Activated T-helper 2 cell treated with anti-CD3 and anti-CD28 coated beads, Interferon-gamma antibody, Interleukin-2, Interleukin-4, amounts not matched to agents 10 μg/mL and 5 μg/mL and 100 μg/mL, durations not matched to agents 14 hours and 24 hours and 36 hours (primary cell): ENCODE measurements around the gene DRD3. TPM values are rescaled to one million over a fixed set of nuclear protein-coding genes. Genes with fewer than 3 reads are reported as not detected.

Source experiments
- DNase-seq: peaks from one replicate; pipeline ENCODE4 v3.0.0; 2021; ENCODE audit warnings: low spot score
- H3K27ac Mint-ChIP-seq: one replicate; pipeline ENCODE4 v1.8.0; 2021; ENCODE audit warnings: mixed read lengths
- H3K27me3 Mint-ChIP-seq: one replicate; pipeline ENCODE4 v1.8.0; 2021; ENCODE audit warnings: low read depth, mixed read lengths
- H3K36me3 Mint-ChIP-seq: one replicate; pipeline ENCODE4 v1.8.0; 2021; ENCODE audit warnings: low read depth, mixed read lengths
- H3K4me1 Mint-ChIP-seq: one replicate; pipeline ENCODE4 v1.8.0; 2021; ENCODE audit warnings: low read depth, mixed read lengths
- H3K4me3 Mint-ChIP-seq: one replicate; pipeline ENCODE4 v1.8.0; 2021; ENCODE audit warnings: low read depth, mild to moderate bottlenecking, moderate library complexity, mixed read lengths
- H3K9me3 Mint-ChIP-seq: one replicate; pipeline ENCODE4 v1.8.0; 2021; ENCODE audit warnings: mixed read lengths
- intact Hi-C: fragments of 100-400 bp; cut with micrococcal nuclease; formaldehyde crosslinking; loops from one replicate; pipeline ENCODE4 v1.15.1; 2023
- total RNA-seq: library from RNA; stranded (reverse); gene quantifications from 2 replicates; pipeline ENCODE4 v1.2.3, GENCODE V29; 2022

Gene DRD3
- total RNA-seq, 1 donor from 2014 or later, result 0.11 TPM

DNA sequence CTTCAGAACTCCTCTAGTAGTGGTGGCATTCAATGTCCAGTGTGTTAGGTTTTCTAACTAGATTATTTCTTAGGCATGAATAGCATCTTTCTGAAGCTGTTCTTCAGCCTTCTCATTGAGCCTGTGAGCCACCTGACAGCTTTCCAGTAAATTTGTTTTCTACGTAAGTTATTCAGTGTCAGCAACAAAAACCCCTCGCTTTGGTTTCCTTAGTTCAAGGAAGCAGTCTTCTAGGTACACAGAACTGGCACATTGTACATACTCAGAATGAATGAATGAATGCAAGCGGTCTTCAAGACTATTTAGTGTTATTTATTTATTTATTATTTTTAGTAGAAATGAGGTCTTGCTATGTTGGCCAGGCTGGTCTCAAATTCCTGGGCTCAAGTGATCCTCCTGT, 44.9 kb downstream of the DRD3 start:
- DNase-seq, result no peak
- no peaks in the 10 kb centered on the region for H3K36me3 Mint-ChIP-seq
- no peak overlapping the region for H3K4me3 Mint-ChIP-seq
- H3K4me1 Mint-ChIP-seq, result no peaks in the 10 kb centered on the region
- H3K9me3 Mint-ChIP-seq, result no peaks in the 10 kb centered on the region
- intact Hi-C loops, result no loop called here
- no peak overlapping the region for H3K27ac Mint-ChIP-seq
- peaks cover 3% of the 10 kb centered on the region for H3K27me3 Mint-ChIP-seq

- Mint-ChIP-seq H3K4me1 (peaks cover 4% of the 10 kb centered on the region), H3K36me3 (no peaks in the 10 kb centered on the region), H3K27me3 (peaks cover 3% of the 10 kb centered on the region), H3K4me3 (no peak overlapping the region), H3K27ac (no peak overlapping the region), H3K9me3 (no peaks in the 10 kb centered on the region)
- intact Hi-C loops, result no loop called here
- DNase-seq, result no peak
Observed at GRCh38 chr3:114132500-114132899, 46.4 kb downstream of the DRD3 start.

GRCh38 chr3:114128826-114129225, 50.0 kb downstream of the DRD3 start:
- Mint-ChIP-seq H3K4me1 (peaks cover 4% of the 10 kb centered on the region), H3K27me3 (peaks cover 3% of the 10 kb centered on the region), H3K9me3 (no peaks in the 10 kb centered on the region), H3K4me3 (no peak overlapping the region), H3K27ac (no peak overlapping the region), H3K36me3 (no peaks in the 10 kb centered on the region)
- no peak for DNase-seq
- intact Hi-C loops, result no loop called here

DNA sequence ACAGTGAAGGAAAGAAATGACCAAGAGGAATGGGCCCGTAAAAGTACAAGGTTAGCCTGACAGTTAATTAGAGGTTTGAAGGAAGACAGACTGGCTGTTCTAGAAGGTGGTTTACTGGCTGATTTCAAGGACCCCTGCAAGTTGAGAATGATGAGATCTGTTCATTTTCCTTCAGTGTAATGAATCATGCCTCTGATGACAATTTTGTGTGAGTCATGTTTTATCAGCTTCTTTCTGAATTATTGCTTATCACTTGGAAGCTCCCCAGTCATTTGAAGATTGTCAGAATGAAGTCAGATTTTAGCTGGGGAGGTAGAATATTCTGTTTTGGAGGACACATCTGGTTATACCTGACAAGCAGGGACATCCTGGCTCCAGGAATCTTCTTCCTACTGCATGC, 50.6 kb downstream of the DRD3 start:
- Mint-ChIP-seq H3K27ac (no peak overlapping the region), H3K4me1 (peaks cover 4% of the 10 kb centered on the region), H3K9me3 (no peaks in the 10 kb centered on the region), H3K36me3 (no peaks in the 10 kb centered on the region), H3K4me3 (no peak overlapping the region), H3K27me3 (peaks cover 3% of the 10 kb centered on the region)
- no peak for DNase-seq
- intact Hi-C loops, result no loop called here

GRCh38 chr3:114127517-114127916, 51.3 kb downstream of the DRD3 start:
- H3K9me3 Mint-ChIP-seq, result no peaks in the 10 kb centered on the region
- H3K4me1 Mint-ChIP-seq, result peaks cover 4% of the 10 kb centered on the region
- H3K27ac Mint-ChIP-seq, result no peak overlapping the region
- H3K27me3 Mint-ChIP-seq, result peaks cover 3% of the 10 kb centered on the region
- H3K36me3 Mint-ChIP-seq, result no peaks in the 10 kb centered on the region
- H3K4me3 Mint-ChIP-seq, result no peak overlapping the region
- no peak for DNase-seq
- intact Hi-C loops, result no loop called here

- Mint-ChIP-seq H3K27ac (no peak overlapping the region), H3K36me3 (no peaks in the 10 kb centered on the region)
Observed at GRCh38 chr3:114126461-114126860, 52.4 kb downstream of the DRD3 start.

DNA sequence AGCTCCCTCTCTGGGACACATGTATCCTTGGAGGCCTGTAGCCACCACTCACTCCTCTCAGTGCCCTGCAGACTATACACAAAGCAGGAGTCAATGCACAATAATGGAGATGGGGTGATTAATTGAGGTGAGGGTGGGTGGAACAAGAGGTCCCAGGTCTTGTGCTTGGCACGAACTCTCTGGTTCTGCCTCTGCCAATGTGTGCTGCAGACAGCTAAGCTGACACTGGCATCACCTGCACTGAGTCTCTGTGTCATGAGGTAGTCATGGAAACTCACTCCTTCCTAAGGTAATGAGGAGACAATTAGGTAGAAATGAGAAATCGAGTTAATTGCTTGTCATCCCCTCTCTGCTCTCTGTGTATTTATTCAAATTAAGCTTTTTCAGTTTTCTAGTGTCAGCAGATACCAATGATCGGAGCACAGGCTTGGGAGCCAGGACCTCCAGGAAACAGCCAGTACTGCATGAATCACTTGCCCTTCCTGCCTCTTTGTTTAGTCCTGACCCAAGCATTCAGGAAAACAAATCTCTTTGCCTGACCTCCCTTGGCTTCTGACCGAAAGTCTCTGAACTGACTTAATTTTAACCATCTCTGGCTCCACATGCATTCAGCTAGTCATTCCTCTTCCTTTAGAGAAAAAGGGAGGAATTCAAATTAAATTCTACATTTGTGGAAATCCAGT, 56.7 kb downstream of the DRD3 start:
- H3K9me3 Mint-ChIP-seq, result no peaks in the 10 kb centered on the region
- no peak overlapping the region for H3K4me3 Mint-ChIP-seq

More at GRCh38 chr3:114126461-114126860, 52.4 kb downstream of the DRD3 start:
- H3K4me3 Mint-ChIP-seq, result no peak overlapping the region
- DNase-seq, result no peak
- peaks cover 4% of the 10 kb centered on the region for H3K4me1 Mint-ChIP-seq
- no peaks in the 10 kb centered on the region for H3K27me3 Mint-ChIP-seq
- intact Hi-C loops, result no loop called here
- H3K9me3 Mint-ChIP-seq, result no peaks in the 10 kb centered on the region

GRCh38 chr3:114120211-114120610, 58.6 kb downstream of the DRD3 start:
- Mint-ChIP-seq H3K4me1 (no peaks in the 10 kb centered on the region), H3K36me3 (no peaks in the 10 kb centered on the region), H3K27ac (no peak overlapping the region), H3K9me3 (no peaks in the 10 kb centered on the region), H3K4me3 (no peak overlapping the region), H3K27me3 (no peaks in the 10 kb centered on the region)
- DNase-seq, result no peak
- intact Hi-C loops, result no loop called here

More for the DNA sequence above, 56.7 kb downstream of the DRD3 start:
- Mint-ChIP-seq H3K36me3 (no peaks in the 10 kb centered on the region), H3K27me3 (no peaks in the 10 kb centered on the region), H3K4me1 (no peaks in the 10 kb centered on the region), H3K27ac (no peak overlapping the region)
- intact Hi-C loops, result no loop called here
- no peak for DNase-seq

- H3K4me3 Mint-ChIP-seq, result no peak overlapping the region
- H3K27me3 Mint-ChIP-seq, result no peaks in the 10 kb centered on the region
- no peaks in the 10 kb centered on the region for H3K4me1 Mint-ChIP-seq
- intact Hi-C loops, result no loop called here
- H3K27ac Mint-ChIP-seq, result no peak overlapping the region
- H3K9me3 Mint-ChIP-seq, result no peaks in the 10 kb centered on the region
- no peaks in the 10 kb centered on the region for H3K36me3 Mint-ChIP-seq
- DNase-seq, result no peak
Observed at GRCh38 chr3:114119776-114120175, 59.1 kb downstream of the DRD3 start.

- H3K4me1 Mint-ChIP-seq, result no peaks in the 10 kb centered on the region
- no peaks in the 10 kb centered on the region for H3K9me3 Mint-ChIP-seq
- intact Hi-C loops, result no loop called here
Observed at GRCh38 chr3:114115143-114115542, 63.7 kb downstream of the DRD3 start.

GRCh38 chr3:114114719-114115118, 64.1 kb downstream of the DRD3 start:
- peaks cover 14% of the 10 kb centered on the region for H3K27me3 Mint-ChIP-seq
- no peaks in the 10 kb centered on the region for H3K36me3 Mint-ChIP-seq
- no peaks in the 10 kb centered on the region for H3K4me1 Mint-ChIP-seq
- no peak overlapping the region for H3K4me3 Mint-ChIP-seq
- no peak for DNase-seq
- H3K27ac Mint-ChIP-seq, result no peak overlapping the region
- H3K9me3 Mint-ChIP-seq, result no peaks in the 10 kb centered on the region
- intact Hi-C loops, result no loop called here

More at GRCh38 chr3:114115143-114115542, 63.7 kb downstream of the DRD3 start:
- no peaks in the 10 kb centered on the region for H3K36me3 Mint-ChIP-seq
- no peak for DNase-seq
- peaks cover 10% of the 10 kb centered on the region for H3K27me3 Mint-ChIP-seq
- no peak overlapping the region for H3K27ac Mint-ChIP-seq
- H3K4me3 Mint-ChIP-seq, result no peak overlapping the region

DNA sequence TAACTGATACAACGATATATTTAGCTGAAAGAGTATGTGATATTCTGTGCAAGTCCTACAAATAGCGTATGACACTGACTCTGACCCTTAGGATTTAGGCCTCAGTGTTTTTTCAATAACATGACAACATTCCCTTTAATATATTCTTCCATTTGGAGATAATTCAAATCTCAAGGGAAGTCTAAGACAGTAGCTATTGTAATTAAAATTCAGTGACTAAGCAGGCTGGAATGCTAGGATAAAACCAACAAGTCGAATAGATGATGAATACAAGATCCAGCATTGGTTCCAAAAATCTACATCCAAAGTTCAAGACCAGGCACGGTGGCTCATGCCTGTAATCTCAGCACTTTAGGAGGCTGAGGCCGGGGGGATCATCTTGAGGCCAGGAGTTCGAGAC, 66.2 kb downstream of the DRD3 start:
- Mint-ChIP-seq H3K4me1 (no peaks in the 10 kb centered on the region), H3K27me3 (peaks cover 19% of the 10 kb centered on the region), H3K4me3 (no peak overlapping the region), H3K9me3 (no peaks in the 10 kb centered on the region), H3K36me3 (no peaks in the 10 kb centered on the region), H3K27ac (no peak overlapping the region)
- intact Hi-C loops, result no loop called here
- DNase-seq, result no peak

- H3K4me3 Mint-ChIP-seq, result no peak overlapping the region
- DNase-seq, result no peak
- H3K27ac Mint-ChIP-seq, result no peak overlapping the region
- no peaks in the 10 kb centered on the region for H3K4me1 Mint-ChIP-seq
- peaks cover 20% of the 10 kb centered on the region for H3K27me3 Mint-ChIP-seq
- no peaks in the 10 kb centered on the region for H3K36me3 Mint-ChIP-seq
- intact Hi-C loops, result no loop called here
- H3K9me3 Mint-ChIP-seq, result no peaks in the 10 kb centered on the region
Observed at GRCh38 chr3:114111060-114111770, 67.6 kb downstream of the DRD3 start.
